ENCODE data around the gene MEIS2. TPM values are rescaled to one million over a fixed set of nuclear protein-coding genes. Genes with fewer than 3 reads are reported as not detected.

MEIS2 gene
- total and polyA plus RNA-seq, 2 experiments from 2014 or later = 0.27 TPM; not detected in 1

DNA sequence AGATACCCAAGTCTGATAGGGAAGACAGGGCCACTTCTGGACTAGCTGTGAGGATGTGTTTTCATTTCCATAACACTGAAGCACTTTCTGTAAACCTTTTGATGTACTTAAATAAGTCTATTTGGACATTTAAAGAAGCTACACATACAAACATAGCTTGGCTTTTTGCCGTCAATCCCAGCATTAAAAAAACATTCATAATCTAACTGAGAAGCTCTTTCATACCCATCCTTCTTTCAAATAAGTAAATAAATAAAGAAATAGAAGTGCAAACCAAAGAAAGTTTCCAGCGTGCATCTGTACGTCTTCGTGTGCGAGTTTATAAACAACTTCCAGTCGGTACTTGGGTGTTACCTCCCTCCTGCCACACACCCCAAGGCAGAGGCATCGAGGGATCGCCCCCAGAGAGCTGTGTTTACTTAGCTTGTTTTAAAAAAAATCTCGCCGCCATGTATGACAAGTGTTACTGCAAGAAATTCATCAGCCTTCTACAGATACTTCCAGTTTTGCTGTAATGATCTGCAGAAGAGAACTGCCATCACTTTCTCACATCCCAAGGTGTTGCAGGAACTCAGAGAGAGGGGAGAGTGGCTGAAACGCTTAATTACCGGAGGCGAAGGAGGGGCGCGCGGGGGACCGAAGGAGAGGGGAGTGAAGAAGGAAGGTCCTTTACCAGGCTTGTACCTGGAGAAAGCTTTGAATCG lies 9.0 kb upstream of the MEIS2 start:
- H3K4me1 Mint-ChIP-seq = peaks cover 81% of the 10 kb centered on the region
- Histone ChIP-seq H3K4me1 (ENCODE audit: insufficient read depth) (peaks cover 78% of the 10 kb centered on the region), H4K20me1 (replicated peaks; ENCODE audit: insufficient read depth) (no peaks in the 10 kb centered on the region; the same call in 1 of the 2 replicates), H3K79me2 (replicated peaks; ENCODE audit: insufficient read depth) (no peaks in the 10 kb centered on the region), H3K4me3 (peak overlapping the region; percentile 63), H3K27ac (ENCODE audit: low read depth) (no peak overlapping the region), H3K9me2 (ENCODE audit: insufficient read depth) (no peaks in the 10 kb centered on the region), H3K4me2 (peak overlapping the region; percentile 86), H2AFZ (no peak overlapping the region), H3K27me3 (ENCODE audit: insufficient read depth) (peaks cover 95% of the 10 kb centered on the region), H3K36me3 (ENCODE audit: insufficient read depth) (no peaks in the 10 kb centered on the region), H3F3A (replicated peaks; ENCODE audit: low read depth) (peaks cover 12% of the 10 kb centered on the region)
- peak; percentile 21 for ATAC-seq
- H3K36me3 Mint-ChIP-seq (ENCODE audit: low read depth) = no peaks in the 10 kb centered on the region
- H3K27me3 Mint-ChIP-seq (ENCODE audit: insufficient read depth, low read depth, poor library complexity) = peaks cover 92% of the 10 kb centered on the region
- TF ChIP-seq EZH2phosphoT487 (IDR thresholded peaks at IDR 0.05; ENCODE audit: unreplicated experiment) (peak; percentile 77), EZH2 (IDR thresholded peaks at IDR 0.05; ENCODE audit: low read depth, unreplicated experiment) (peak; percentile 76), STAT1 (IDR thresholded peaks at IDR 0.05; ENCODE audit: unreplicated experiment) (no peak), REST (IDR thresholded peaks at IDR 0.05; ENCODE audit: unreplicated experiment) (no peak)
- DNase-seq (ENCODE audit: low spot score) = peak; percentile 80
- no peak overlapping the region for H3K27ac Mint-ChIP-seq
- H3K9me3 Mint-ChIP-seq = no peaks in the 10 kb centered on the region
- peak overlapping the region; percentile 63 for H3K4me3 Mint-ChIP-seq

- Histone ChIP-seq H3K27ac (ENCODE audit: low read depth) (no peak overlapping the region), H3K9me2 (ENCODE audit: insufficient read depth) (no peaks in the 10 kb centered on the region), H3K27me3 (ENCODE audit: insufficient read depth) (peaks cover 95% of the 10 kb centered on the region), H4K20me1 (replicated peaks; ENCODE audit: insufficient read depth) (no peaks in the 10 kb centered on the region; the same call in 1 of the 2 replicates), H3K36me3 (ENCODE audit: insufficient read depth) (no peaks in the 10 kb centered on the region), H2AFZ (no peak overlapping the region), H3K79me2 (replicated peaks; ENCODE audit: insufficient read depth) (no peaks in the 10 kb centered on the region), H3K4me3 (0 out of 2 replicates have a peak overlapping the region, but pooled peaks have one; percentile 15), H3K4me1 (ENCODE audit: insufficient read depth) (peaks cover 77% of the 10 kb centered on the region), H3K4me2 (peak overlapping the region; percentile 86), H3F3A (replicated peaks; ENCODE audit: low read depth) (peaks cover 18% of the 10 kb centered on the region)
- Mint-ChIP-seq H3K36me3 (ENCODE audit: low read depth) (no peaks in the 10 kb centered on the region), H3K27ac (no peak overlapping the region), H3K4me1 (peaks cover 81% of the 10 kb centered on the region), H3K9me3 (no peaks in the 10 kb centered on the region; the same call in 2 of the 3 replicates), H3K27me3 (ENCODE audit: insufficient read depth, low read depth, poor library complexity) (peaks cover 99% of the 10 kb centered on the region), H3K4me3 (peak overlapping the region; percentile 42)
- TF ChIP-seq POLR2AphosphoS5 (IDR thresholded peaks at IDR 0.05; ENCODE audit: low read depth) (no peak), NANOG (IDR thresholded peaks at IDR 0.05; ENCODE audit: borderline replicate concordance) (no peak), JUNB (IDR thresholded peaks at IDR 0.05; ENCODE audit: unreplicated experiment) (peak; percentile 36), EZH2 (IDR thresholded peaks at IDR 0.05; ENCODE audit: low read depth, unreplicated experiment) (peak; percentile 78), ZNF462 (CRISPR knock-in tag; IDR thresholded peaks at IDR 0.05) (no peak)
- DNase-seq (ENCODE audit: low spot score) (no peak), ATAC-seq (no peak)
These were observed 8.2 kb upstream of the MEIS2 start for GRCh38 chr15:37108381-37109167.
